HG02884 (cell line): ENCODE measurements around the gene NOL4L.

Experiments used
- ATAC-seq: cut with Tn5 transposase; IDR thresholded peaks from one replicate; pipeline ENCODE4 v1.9.1; 2021; ENCODE audit warnings: mild to moderate bottlenecking, moderate library complexity; ENCODE audit not compliant: unreplicated experiment

Gene NOL4L

DNA sequence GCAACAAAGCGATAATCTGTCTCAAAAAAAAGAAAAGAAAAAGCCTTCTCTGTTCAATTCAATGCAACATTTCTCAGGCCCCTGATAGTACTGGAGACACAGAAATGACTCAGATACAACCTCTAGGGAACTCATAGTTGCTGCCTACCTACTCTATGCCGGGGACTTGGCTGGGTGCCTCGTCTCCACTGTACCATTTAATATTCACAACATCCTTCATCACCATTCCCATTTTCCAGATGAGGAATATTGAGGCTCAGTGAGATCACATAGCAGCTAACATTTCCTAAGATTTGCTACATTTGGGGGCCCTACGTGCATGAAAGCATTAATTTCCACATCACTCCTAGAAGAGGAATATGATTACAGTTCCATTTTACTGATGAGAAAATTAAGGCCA lies 7.5 kb downstream of the NOL4L start:
- ATAC-seq: no peak

DNA sequence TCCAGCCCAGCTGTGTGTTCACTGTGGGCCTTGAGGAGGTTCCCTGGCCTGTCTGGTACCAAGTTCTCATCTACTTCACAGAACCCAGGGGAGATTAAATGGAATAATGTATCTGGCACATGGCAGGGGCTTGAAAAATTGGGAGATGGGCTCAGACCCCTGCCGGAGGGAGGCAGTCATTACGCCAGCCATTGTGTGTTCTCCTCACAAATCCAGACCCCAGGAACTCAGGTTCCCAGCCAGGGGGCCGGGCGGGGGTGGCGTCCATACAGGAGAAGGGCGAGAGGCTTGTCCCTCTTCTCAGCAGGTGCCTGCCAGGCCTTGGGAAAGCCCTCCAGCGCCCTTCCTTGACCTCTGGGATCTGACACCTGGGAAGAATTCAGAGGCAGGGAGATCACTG lies 8.1 kb downstream of the NOL4L start:
- no peak for ATAC-seq

DNA sequence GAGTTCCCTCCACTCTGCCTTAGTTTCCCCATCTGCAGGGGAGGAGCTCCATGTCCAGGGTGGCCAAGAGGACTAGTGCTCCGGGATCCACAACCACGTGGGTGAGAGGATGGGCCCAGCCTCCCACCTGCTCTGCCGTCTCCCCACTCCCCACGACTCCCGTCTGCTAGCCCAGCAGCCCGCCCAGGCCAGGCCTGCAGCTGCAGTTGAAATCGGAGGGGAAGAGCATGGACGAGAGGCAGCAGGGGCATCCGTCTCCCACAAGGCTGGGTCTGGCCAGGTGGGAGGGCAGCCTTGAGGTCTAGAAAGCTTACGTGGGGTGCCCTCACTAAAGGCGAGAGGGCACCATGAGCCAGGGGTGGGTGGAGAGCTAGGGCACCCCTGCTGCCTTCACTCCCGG lies 8.6 kb downstream of the NOL4L start:
- ATAC-seq: no peak

DNA sequence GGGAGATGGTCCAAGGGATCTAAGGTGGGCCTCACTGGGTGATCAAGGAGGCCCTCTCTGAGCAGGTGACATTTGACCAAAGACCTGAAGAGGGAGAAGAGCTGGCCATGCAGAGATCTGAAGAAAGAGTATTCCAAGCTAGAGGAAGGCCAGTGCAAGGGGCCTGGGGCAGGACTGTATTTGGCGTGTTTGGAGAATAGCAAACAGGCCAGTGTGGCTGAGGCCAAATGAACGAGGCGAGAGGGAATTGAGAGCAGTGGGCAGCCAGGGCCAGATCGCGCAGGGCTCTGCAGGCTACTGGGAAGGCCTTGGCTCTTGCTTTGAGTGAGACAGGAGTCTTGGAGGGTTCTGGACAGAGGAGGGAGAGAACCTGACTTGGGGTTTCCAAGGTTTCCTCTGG lies 9.3 kb downstream of the NOL4L start:
- no peak for ATAC-seq

DNA sequence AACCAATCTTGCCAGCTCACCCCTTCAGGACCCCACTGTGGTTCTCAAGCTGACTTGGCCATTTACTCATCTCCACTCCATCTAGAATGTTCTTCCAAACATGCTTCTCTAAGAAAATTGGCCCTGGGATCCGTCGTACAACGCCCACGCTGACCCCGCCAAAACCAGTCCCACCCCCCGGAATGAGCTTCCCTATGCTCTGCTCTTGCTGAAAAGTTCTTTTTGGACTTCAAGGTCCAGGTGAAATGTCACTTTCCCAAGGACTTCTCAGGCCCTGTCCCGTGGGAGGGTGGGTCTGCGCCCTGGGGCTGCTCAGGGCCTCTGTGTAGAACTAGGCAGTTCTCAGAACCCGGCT lies 9.9 kb downstream of the NOL4L start:
- no peak for ATAC-seq

DNA sequence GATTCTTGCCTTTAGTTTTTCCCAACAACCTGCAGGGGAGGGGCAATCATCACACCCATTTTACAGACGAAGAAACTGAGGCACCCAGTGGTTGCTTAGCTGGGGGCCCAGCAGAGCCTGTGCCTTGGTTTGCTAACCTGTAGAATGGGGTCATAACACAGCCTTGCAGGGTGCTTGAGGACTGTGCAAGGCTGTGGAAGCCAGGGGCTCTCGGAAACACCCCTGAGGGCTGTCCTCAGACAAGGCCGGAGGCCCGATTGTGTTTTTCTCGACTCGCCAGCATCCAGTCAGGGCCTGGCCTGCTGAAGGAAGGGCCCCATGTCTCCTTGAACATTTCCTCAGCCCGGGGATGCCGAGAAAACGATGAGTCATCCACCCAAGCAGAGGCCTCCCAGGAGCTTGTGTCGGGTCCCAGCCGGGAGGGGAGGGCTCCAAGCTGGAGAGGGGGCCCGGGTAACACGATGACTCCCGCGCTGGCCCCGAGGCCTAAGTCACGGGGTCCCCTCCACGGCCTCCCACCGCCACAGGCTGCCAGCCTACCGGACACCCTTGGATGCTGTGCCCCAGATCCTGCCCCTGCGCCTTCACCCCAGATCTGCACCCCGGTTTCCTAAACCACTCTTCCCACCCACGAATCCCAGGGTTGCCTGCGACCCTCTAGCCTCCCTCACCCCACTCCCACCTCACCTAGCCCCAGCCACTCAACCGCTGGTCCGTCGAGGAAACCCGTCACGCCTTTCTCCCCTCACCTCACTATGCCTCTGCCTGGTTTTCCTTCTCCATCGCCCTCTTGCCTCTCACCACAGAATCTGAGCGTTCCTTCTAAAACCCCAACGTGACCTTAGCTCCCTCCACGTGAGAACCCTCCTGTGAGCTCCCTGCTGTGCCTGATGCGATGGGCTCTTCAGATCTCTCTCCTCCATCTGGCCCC lies 10.6 kb downstream of the NOL4L start:
- ATAC-seq: no peak

DNA sequence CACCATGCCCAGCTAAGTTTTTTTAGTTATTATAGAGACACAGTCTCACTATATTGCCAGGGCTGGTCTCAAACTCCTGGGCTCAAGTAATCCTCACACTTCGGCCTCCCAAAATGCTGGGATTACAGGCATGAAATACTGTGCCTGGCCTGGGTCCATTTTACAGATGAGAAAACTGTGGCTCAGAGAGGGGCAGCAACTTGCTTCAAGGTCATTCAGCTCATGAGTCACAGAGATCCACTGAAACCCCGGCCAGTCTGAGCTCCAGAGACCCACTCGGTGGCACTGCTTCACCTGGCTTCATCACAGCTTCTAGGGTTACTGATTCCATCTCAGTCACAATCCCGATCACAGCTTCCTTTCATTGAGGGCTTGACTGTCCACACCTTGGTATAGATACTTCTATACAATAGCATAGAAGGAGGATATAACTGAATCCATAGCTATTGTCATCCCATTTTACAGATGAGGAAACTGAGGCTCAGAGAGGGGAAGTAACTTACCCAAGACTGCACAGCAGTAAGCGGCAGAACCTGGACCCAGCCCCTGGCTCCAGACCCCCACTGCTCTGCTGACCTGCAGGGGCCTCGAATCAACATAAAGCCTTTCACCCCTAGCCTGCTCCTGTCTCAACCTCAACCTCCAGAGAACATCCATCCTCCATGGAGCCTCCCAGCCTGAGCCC lies 11.8 kb downstream of the NOL4L start:
- ATAC-seq: no peak

DNA sequence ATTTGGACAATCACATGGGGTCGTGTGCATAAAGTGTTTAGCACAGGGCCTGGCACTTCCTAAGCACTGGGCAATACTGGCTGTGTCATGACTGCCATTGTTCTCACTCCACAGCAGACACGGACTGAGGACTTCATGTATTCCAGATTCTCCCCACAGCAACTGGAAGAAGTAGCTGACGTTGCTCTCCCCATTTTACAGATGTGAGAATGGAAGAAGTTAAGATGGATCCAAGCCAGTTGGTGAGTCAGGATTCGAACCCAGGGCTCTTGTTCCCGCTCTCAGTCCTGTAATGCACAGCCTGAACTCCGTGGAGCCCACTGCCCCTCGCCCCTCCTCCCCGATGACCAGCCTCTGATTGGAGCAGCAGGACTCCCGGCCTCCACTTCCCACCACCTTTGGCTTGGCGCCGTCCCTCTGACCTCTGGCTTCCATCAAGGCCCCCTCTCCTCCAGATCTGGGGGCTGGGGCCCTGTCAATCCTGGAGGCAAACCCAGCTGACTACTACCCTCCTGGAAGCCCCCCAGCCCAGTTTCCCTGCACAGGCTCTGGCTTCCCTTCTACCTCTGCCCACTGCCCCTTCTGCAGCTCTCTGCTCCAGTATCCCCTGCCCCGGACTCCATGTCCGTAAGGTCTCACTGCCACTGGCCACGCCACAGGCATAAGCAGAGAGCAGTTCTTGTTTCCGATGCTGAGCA lies 12.7 kb downstream of the NOL4L start:
- no peak for ATAC-seq

DNA sequence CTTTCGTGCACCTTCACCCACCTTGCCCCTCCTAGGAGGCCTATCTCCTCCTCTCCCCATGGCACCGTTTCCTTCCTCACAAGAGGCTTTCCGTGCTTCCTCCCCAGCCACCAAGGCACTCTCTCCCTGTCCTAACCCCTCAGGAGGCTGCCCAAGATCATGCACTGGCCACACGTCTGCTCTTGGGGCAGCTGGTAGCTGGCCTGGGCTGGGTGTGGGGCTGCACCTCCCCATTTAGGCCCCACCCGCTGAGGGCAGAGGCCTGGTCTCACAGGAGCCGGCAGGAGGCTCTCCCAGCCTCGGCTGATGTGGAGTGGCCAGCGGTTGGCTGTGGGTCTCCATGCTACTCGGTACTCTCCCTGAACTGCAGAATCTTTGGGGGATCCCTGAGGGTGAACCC lies 13.6 kb downstream of the NOL4L start:
- ATAC-seq: no peak

DNA sequence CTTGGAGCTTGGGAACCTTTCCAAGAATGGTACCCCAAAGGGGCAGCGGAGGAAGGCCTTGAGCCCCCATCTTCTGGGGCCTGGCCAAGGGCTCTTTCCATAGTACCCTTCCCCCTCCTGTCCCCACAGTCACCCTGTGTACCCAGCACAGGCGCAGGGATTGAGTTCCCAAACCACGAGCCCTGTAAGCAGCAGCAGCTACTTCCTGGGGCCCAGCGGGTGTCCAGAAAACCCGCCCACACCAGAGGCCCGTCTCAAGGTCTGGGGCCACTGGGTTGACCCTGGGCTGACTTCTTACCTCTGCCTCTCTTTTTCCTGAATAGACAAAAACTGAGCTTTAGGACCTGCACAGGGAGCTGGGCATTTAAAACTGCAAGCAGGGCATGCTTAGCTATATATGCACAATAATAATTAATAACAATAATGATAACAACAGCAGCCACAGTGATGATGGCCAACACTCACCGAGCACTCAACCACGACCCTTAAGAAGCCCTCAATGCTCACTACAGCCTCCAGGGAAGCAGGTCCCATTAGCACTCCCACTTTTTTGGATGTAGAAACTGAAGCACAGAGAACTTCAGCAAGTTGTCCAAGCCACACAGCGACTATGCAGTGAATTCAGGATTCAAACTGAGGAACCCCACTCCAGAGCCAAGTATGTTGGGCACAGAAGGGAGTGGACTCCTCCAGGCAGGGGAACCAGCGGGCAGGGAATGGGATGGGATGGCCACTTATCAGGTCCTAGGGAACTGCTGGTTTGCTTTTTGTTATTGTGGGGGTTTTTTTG lies 14.5 kb downstream of the NOL4L start:
- ATAC-seq: no peak

DNA sequence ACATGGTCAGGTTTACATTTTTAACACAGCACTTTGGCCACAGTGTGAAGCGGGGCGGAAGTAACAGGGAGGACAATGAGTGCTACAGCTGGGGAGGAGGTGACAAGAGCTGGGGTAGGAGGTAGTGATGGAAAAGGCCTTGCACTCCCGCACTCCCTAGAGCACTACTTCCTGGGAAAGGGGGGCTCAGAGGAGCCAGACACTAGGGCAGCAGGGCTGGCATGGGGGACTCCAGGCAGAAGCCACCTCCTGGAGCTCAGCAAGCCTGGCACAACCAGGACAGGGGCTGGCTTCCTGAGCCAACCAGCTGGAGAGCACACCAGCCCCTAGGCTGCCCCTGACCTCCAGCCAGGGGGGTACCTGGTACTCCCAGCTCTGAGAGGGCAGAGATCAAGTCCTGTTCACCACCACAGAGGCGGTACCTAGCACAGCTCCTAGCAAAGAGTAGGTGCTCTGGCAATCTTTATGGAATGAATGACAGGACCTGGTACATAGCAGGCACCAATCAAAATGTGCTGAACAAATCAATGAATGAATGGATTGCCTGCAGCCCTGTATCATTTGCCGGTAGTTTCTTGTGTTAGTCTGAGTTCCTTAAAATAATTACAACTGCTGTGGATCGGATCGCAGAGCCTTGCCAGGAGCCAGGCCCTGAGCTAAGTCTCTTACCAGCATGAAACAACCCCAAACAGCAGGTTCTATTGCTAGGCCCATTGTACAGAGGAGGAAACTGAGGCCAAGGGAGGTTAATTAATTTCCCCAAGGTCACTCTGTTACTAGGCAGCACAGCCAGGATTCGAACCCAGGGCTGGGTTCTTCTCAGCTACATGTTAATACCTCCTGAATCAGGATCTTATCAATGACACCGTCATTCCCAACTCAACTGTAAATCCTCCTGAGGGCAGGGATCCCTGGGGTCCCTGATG lies 15.5 kb downstream of the NOL4L start:
- ATAC-seq: no peak

DNA sequence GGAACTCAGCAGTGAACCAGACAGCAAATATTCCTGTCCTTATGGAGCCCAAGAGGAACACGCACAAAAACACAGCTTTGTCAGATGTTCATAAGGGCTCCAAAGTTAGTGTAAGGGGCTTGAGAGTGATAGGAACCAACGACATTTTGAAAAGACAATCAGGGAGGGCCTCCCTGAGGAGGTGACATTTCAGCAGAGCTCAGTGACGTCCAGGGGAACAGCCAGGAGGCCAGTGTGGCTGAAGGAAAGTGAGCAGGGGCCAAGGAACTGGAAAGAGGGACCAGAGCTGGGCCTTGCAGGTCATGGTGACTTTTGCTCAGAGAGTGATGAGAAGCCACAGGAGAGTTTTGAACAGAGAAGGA lies 16.1 kb downstream of the NOL4L start:
- ATAC-seq: no peak

DNA sequence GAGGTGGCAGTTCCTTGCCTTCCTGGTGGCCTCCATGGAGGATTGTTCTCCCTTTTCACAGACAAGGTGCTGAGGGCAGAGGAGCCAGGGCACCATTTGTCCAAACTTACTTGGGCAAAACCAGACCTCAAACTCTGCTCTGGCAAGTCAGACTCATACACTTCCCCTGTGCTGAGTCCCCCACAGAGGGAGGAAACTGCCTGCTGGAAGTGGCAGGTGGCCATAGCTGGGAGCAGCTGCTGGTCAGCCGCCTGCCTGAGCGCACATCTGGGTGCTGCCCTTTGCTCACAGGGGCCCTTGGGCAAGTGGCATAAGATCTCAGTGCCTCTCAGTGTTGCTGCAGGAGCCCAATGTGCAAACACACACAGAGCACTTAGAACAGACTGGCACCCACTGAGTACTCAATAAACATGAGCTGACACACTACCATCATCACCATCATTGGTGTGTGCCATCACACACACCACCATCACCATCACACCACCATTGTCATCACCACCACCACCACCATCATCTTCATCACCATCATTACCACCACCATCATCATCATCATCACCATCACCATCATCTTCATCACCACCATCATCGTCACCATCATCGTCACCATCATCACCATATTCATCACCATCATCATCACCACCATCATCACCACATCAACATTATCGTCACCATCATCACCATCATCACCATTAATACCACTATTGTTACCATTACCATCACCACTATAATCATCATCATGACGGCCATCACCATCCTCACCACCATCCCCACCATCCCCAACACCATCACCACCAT lies 17.6 kb downstream of the NOL4L start:
- no peak for ATAC-seq

DNA sequence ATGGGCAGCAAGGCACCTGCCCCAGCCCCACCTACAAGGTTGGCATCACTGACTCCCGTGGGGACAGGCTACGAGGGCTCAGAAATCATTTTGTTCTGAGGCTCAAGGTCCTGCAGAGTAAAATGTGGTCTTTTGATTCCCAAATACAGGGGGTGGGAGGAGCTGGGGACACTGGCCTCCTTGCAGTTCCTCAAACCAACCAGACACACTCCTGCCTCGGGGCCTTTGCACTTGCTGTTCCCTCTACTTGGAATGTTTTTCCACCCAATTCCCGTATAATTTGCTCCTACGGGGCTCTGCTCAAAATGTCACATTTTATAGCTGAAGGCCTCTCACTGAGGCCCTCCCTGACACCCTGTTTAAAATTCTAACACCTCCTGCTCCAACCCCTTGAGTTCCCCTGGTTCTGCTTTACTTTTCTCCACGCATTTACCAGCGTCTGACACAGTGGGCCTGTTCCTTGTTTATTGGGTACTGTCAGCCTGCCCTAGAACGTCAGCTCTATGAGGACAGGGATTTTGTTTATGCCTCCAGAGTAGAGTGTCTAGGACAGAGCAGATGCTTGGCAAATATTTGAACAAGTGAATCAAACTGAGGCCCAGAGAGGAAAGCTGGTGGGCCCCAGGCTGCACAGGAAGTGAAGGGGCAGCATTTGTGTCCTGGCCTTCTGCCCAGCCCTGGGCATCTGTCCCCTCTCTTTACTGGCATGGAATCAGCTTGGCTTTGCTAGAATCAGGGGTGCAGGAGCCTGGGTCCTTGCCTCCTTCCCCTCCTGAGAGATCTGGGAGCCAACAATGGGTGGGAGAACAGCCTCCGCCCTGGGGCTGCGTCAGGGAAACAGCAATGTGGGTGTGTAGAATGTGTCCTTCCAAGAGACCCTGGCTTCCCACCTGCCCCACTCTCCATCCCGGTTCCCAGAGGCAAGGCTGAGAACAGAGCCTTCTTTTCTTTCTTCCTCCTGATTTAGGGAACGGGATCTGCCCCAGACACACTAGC lies 18.5 kb downstream of the NOL4L start:
- no peak for ATAC-seq

DNA sequence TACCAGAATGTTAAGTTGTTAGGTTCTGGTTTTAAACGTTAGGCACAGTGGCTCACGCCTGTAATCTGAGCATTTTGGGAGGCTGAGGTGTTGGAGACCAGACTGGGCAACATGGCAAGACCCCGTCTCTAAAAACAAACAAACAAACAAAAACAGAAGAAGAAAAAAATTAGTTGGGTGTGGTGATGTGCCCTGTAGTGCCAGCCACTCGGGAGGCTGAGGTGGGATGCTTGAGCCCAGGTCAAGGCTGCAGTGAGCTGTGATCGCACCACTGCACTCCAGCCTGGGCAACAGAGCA lies 19.4 kb downstream of the NOL4L start:
- no peak for ATAC-seq

DNA sequence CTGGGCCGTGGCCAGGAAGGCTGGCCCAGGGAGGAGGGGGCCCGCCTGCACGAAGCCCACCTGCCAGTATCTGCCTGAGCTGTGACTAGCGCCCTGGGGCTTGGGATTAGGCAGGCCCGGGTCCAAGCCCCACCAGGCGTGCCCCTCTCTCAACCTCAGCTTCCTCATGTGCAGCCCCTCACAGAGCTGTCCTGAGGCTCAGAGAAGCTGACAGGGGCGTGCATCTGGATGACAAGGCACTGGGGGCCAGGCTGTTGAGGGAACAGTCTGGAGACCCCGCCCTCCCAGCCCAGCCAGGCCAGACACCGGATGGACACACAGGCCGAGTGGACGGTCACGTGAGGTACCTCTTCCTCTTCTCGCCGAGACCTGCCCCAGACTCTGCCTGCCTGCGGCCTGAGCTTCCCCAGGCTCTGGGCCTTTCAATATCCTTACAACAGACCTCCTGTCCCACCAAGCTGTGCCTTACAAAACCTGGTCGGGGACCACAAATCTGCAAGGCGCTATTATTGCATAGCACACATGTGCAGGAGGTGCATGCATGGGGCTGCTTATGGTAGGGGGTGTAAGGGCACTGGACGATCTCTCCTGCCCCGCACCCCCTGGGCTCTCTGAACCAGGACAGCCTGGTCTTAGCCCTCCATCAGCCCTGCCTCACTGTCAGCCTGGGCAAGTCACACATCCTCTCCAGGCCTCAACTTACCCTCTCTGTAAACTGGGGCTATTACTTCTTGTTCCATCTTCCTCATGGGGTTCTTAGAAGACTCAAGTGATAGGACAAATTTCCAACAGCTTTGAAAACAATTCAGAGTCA lies 20.0 kb downstream of the NOL4L start:
- no peak for ATAC-seq

DNA sequence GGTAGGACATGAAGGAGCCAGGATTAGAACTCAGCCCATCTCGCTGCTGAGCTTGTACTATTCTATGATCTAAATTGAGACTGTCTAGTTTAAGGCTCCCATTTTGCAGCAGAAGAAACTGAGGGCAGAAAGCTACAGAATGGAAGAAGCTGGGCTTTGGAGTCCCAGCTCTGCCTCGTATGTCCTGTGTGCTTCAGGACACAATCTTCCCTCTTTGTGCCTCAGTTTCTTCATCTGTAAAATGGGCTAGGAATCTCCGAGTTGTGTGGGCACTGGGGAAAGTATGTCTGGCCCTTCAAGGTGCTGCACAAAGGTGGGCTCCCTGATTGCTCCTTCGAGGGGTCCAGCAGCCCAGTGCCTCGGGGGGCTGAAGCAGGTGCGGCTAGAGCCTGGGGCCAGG lies 20.7 kb downstream of the NOL4L start:
- ATAC-seq: no peak
